Activated CD8-positive, alpha-beta T cell treated with anti-CD3 and anti-CD28 coated beads, Interleukin-2, amount 10 ng/mL, durations not matched to agents 7 days and 5 days (primary cell): ENCODE results near the gene CCDC178. TPM values are rescaled to one million over a fixed set of nuclear protein-coding genes. Genes with fewer than 3 reads are reported as not detected.

ENCODE experiments used
- ATAC-seq: fragments of 150-1000 bp; cut with Tn5 transposase; one replicate; pipeline ENCODE4 v1.10.0; 2021; ENCODE audit warnings: moderate library complexity
- CTCF ChIA-PET: fragments of 350-600 bp; sonication (Branson Sonifier 250); formaldehyde crosslinking; loops from one replicate; lab custom pipeline; 2021; ENCODE audit warnings: antibody characterized with exemption; lab: Charles Lee
- POLR2A ChIA-PET: fragments of 350-600 bp; sonication (Branson Sonifier 250); formaldehyde crosslinking; loops from one replicate; lab custom pipeline; 2021; ENCODE audit warnings: antibody characterized with exemption; lab: Charles Lee
- DNase-seq: peaks from one replicate; pipeline ENCODE4 v3.0.0-alpha.2; 2020
- H3K27ac Mint-ChIP-seq: one replicate; pipeline ENCODE4 v1.8.0; 2021; ENCODE audit warnings: mild to moderate bottlenecking, mixed read lengths
- H3K27me3 Mint-ChIP-seq: one replicate; pipeline ENCODE4 v1.8.0; 2021; ENCODE audit warnings: low read depth, mixed read lengths
- H3K36me3 Mint-ChIP-seq: one replicate; pipeline ENCODE4 v1.8.0; 2021; ENCODE audit warnings: low read depth, mixed read lengths
- H3K4me1 Mint-ChIP-seq: one replicate; pipeline ENCODE4 v1.8.0; 2021; ENCODE audit warnings: low read depth, mixed read lengths
- H3K4me3 Mint-ChIP-seq: one replicate; pipeline ENCODE4 v1.8.0; 2021; ENCODE audit warnings: mild to moderate bottlenecking, mixed read lengths
- H3K9me3 Mint-ChIP-seq: one replicate; pipeline ENCODE4 v1.8.0; 2022; ENCODE audit warnings: mixed read lengths; ENCODE audit not compliant: insufficient read depth
- total RNA-seq, 2 experiments: library from RNA; stranded (reverse); gene quantifications; one replicate each; pipeline ENCODE4 v1.2.3, GENCODE V29; 2021

Gene CCDC178
- total RNA-seq, 2 experiments from 2014 or later = not detected

GRCh38 chr18:33107511-33107910 lies 333.0 kb downstream of the CCDC178 start:
- DNase-seq = no peak
- H3K4me3 Mint-ChIP-seq = no peak overlapping the region
- H3K27ac Mint-ChIP-seq = no peak overlapping the region

GRCh38 chr18:33101316-33101715 lies 339.2 kb downstream of the CCDC178 start:
- ATAC-seq (no peak), DNase-seq (no peak)
- H3K27ac Mint-ChIP-seq = no peak overlapping the region
- H3K36me3 Mint-ChIP-seq = no peaks in the 10 kb centered on the region
- ChIA-PET CTCF (no interaction called here), POLR2A (no interaction called here)
- no peaks in the 10 kb centered on the region for H3K4me1 Mint-ChIP-seq
- no peaks in the 10 kb centered on the region for H3K27me3 Mint-ChIP-seq
- H3K4me3 Mint-ChIP-seq = no peak overlapping the region
- H3K9me3 Mint-ChIP-seq = no peaks in the 10 kb centered on the region

More at GRCh38 chr18:33107511-33107910, 333.0 kb downstream of the CCDC178 start:
- ChIA-PET CTCF (no interaction called here), POLR2A (no interaction called here)
- Mint-ChIP-seq H3K9me3 (no peaks in the 10 kb centered on the region), H3K36me3 (no peaks in the 10 kb centered on the region), H3K4me1 (no peaks in the 10 kb centered on the region), H3K27me3 (no peaks in the 10 kb centered on the region)
- ATAC-seq = no peak

GRCh38 chr18:33099626-33100025 lies 340.9 kb downstream of the CCDC178 start:
- Mint-ChIP-seq H3K27ac (no peak overlapping the region), H3K27me3 (no peaks in the 10 kb centered on the region), H3K36me3 (no peaks in the 10 kb centered on the region), H3K9me3 (no peaks in the 10 kb centered on the region), H3K4me1 (no peaks in the 10 kb centered on the region), H3K4me3 (no peak overlapping the region)
- ChIA-PET CTCF (no interaction called here), POLR2A (no interaction called here)
- DNase-seq (no peak), ATAC-seq (no peak)

GRCh38 chr18:33097126-33097525 lies 343.4 kb downstream of the CCDC178 start:
- no peak for ATAC-seq
- no peak for DNase-seq
- Mint-ChIP-seq H3K27me3 (no peaks in the 10 kb centered on the region), H3K4me3 (no peak overlapping the region), H3K36me3 (no peaks in the 10 kb centered on the region), H3K9me3 (no peaks in the 10 kb centered on the region), H3K4me1 (no peaks in the 10 kb centered on the region), H3K27ac (no peak overlapping the region)
- POLR2A ChIA-PET = no interaction called here
- CTCF ChIA-PET = no interaction called here

- Mint-ChIP-seq H3K4me1 (no peaks in the 10 kb centered on the region), H3K27me3 (no peaks in the 10 kb centered on the region), H3K27ac (no peak overlapping the region), H3K9me3 (no peaks in the 10 kb centered on the region), H3K4me3 (no peak overlapping the region), H3K36me3 (no peaks in the 10 kb centered on the region)
- DNase-seq (no peak), ATAC-seq (no peak)
- POLR2A ChIA-PET = no interaction called here
- CTCF ChIA-PET = no interaction called here
These were observed 350.1 kb downstream of the CCDC178 start for GRCh38 chr18:33090461-33090860.

GRCh38 chr18:33076601-33077000 lies 363.9 kb downstream of the CCDC178 start:
- Mint-ChIP-seq H3K27ac (no peak overlapping the region), H3K4me3 (no peak overlapping the region), H3K9me3 (peaks cover 3% of the 10 kb centered on the region), H3K4me1 (no peaks in the 10 kb centered on the region), H3K36me3 (no peaks in the 10 kb centered on the region), H3K27me3 (no peaks in the 10 kb centered on the region)
- ChIA-PET CTCF (no interaction called here), POLR2A (no interaction called here)
- no peak for ATAC-seq
- DNase-seq = no peak

GRCh38 chr18:33074125-33074524 lies 366.4 kb downstream of the CCDC178 start:
- no peaks in the 10 kb centered on the region for H3K4me1 Mint-ChIP-seq
- no peak for DNase-seq
- POLR2A ChIA-PET = no interaction called here
- no peaks in the 10 kb centered on the region for H3K27me3 Mint-ChIP-seq
- no peak overlapping the region for H3K4me3 Mint-ChIP-seq
- no peak overlapping the region for H3K27ac Mint-ChIP-seq
- no peaks in the 10 kb centered on the region for H3K36me3 Mint-ChIP-seq
- peaks cover 3% of the 10 kb centered on the region for H3K9me3 Mint-ChIP-seq
- CTCF ChIA-PET = no interaction called here
- ATAC-seq = no peak

- Mint-ChIP-seq H3K27ac (no peak overlapping the region), H3K4me3 (no peak overlapping the region), H3K9me3 (peaks cover 14% of the 10 kb centered on the region), H3K36me3 (no peaks in the 10 kb centered on the region), H3K27me3 (no peaks in the 10 kb centered on the region), H3K4me1 (no peaks in the 10 kb centered on the region)
- POLR2A ChIA-PET = no interaction called here
- no peak for DNase-seq
- CTCF ChIA-PET = no interaction called here
- no peak for ATAC-seq
These were observed 377.6 kb downstream of the CCDC178 start for GRCh38 chr18:33062834-33063364.

GRCh38 chr18:33052886-33053285 lies 387.6 kb downstream of the CCDC178 start:
- Mint-ChIP-seq H3K4me1 (no peaks in the 10 kb centered on the region), H3K9me3 (peaks cover 14% of the 10 kb centered on the region), H3K4me3 (no peak overlapping the region), H3K27me3 (no peaks in the 10 kb centered on the region), H3K27ac (no peak overlapping the region), H3K36me3 (no peaks in the 10 kb centered on the region)
- no peak for ATAC-seq
- ChIA-PET POLR2A (no interaction called here), CTCF (interaction anchor here (0.8 kb wide), 1 partner anchor 1035 kb away, joined by 3 read pairs; no protein-coding TSS in a partner anchor)
- DNase-seq = no peak

- H3K4me3 Mint-ChIP-seq = no peak overlapping the region
- no peaks in the 10 kb centered on the region for H3K36me3 Mint-ChIP-seq
- peaks cover 10% of the 10 kb centered on the region for H3K9me3 Mint-ChIP-seq
- H3K4me1 Mint-ChIP-seq = no peaks in the 10 kb centered on the region
- H3K27me3 Mint-ChIP-seq = no peaks in the 10 kb centered on the region
- H3K27ac Mint-ChIP-seq = no peak overlapping the region
- ATAC-seq = no peak
- POLR2A ChIA-PET = no interaction called here
- CTCF ChIA-PET = no interaction called here
- no peak for DNase-seq
These were observed 389.1 kb downstream of the CCDC178 start for GRCh38 chr18:33051407-33051806.

GRCh38 chr18:33040213-33040612 lies 400.3 kb downstream of the CCDC178 start:
- H3K27me3 Mint-ChIP-seq = no peaks in the 10 kb centered on the region
- POLR2A ChIA-PET = no interaction called here
- H3K27ac Mint-ChIP-seq = no peak overlapping the region
- peaks cover 3% of the 10 kb centered on the region for H3K9me3 Mint-ChIP-seq
- H3K36me3 Mint-ChIP-seq = no peaks in the 10 kb centered on the region
- H3K4me1 Mint-ChIP-seq = no peaks in the 10 kb centered on the region
- no peak for DNase-seq
- CTCF ChIA-PET = no interaction called here
- no peak overlapping the region for H3K4me3 Mint-ChIP-seq
- no peak for ATAC-seq

- ChIA-PET POLR2A (no interaction called here), CTCF (no interaction called here)
- Mint-ChIP-seq H3K4me1 (no peaks in the 10 kb centered on the region), H3K36me3 (no peaks in the 10 kb centered on the region), H3K9me3 (peaks cover 3% of the 10 kb centered on the region), H3K27ac (no peak overlapping the region), H3K4me3 (no peak overlapping the region), H3K27me3 (no peaks in the 10 kb centered on the region)
- DNase-seq = no peak
- ATAC-seq = no peak
These were observed 405.6 kb downstream of the CCDC178 start for GRCh38 chr18:33034945-33035344.

GRCh38 chr18:33034212-33034611 lies 406.3 kb downstream of the CCDC178 start:
- Mint-ChIP-seq H3K27me3 (no peaks in the 10 kb centered on the region), H3K4me1 (no peaks in the 10 kb centered on the region), H3K27ac (no peak overlapping the region), H3K36me3 (no peaks in the 10 kb centered on the region), H3K9me3 (peaks cover 3% of the 10 kb centered on the region), H3K4me3 (no peak overlapping the region)
- DNase-seq (no peak), ATAC-seq (no peak)
- CTCF ChIA-PET = no interaction called here
- POLR2A ChIA-PET = no interaction called here
